Stimulated activated CD8-positive, alpha-beta memory T cell treated with anti-CD3 and anti-CD28 coated beads, Interleukin-15, amount 100 ng/mL, for 48 hours (primary cell): Measurements from ENCODE around the gene NELFB.

Experiments used
- DNase-seq, 2 donors: peaks; one replicate each; pipeline ENCODE4 v3.0.0-alpha.2; 2020; ENCODE audit warnings: low read depth in 2 of 2

The NELFB gene

DNA sequence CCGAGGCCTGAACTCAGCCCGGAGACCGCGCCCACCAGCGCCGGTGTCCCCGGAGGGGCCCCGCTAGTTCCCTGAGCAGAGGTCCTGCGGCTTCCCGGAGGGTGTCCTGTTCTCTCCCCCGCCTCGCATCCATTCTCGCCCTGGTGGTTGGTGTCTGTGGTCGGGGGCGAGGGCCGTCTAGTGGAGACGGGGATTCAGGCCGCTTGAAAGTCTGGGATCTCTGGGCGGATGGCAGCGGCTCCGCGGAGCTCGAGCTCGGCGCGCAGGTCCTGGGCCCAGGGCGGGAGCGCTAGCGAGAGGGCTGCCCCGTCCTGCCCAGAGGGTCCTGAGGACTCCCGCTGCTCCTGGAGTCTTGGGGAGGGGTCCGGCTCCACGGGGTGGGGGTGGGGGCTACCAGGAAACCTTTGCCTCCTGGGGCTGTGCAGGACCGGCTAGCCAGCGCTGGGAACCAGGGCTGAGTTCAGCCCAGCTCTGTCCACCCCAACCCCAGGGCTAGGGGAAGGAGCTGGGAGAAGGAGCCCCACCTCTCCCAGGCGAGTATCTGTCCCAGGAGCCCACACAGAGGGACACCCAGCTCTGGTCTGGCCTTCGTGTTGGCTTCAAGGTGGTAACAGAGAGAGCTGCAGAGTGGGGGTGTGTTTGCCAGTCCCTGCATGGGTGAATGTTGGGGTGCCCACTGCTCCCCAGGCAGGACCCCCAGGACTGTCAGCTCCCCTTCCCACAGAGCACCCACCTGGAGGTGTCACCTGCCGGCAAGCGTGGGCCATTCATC lies 26.4 kb downstream of the NELFB start:
- no peak for DNase-seq

GRCh38 chr9:137286975-137287383 lies 31.9 kb downstream of the NELFB start:
- DNase-seq: no peak

DNA sequence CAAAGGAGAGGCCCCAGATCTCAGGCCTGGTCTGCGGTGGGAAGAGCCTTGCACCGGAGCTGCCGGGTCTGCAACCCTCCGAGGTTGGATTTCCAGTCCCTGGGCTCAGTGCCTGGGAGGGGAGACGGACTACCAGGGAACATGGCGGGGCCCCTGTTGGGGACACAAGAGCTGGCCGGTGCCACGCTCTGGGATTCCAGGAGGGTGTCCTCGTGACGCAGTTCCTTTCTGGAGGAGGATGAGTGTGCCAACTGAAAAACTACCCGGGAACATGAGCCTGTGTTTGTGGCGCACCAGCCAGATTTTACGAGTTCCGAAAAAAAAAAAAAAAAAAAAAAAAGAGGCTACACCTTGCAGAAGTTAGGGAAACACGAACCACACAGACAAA lies 38.0 kb downstream of the NELFB start:
- DNase-seq: no peak

- DNase-seq: no peak
Measured at GRCh38 chr9:137293482-137294090, 38.5 kb downstream of the NELFB start.

DNA sequence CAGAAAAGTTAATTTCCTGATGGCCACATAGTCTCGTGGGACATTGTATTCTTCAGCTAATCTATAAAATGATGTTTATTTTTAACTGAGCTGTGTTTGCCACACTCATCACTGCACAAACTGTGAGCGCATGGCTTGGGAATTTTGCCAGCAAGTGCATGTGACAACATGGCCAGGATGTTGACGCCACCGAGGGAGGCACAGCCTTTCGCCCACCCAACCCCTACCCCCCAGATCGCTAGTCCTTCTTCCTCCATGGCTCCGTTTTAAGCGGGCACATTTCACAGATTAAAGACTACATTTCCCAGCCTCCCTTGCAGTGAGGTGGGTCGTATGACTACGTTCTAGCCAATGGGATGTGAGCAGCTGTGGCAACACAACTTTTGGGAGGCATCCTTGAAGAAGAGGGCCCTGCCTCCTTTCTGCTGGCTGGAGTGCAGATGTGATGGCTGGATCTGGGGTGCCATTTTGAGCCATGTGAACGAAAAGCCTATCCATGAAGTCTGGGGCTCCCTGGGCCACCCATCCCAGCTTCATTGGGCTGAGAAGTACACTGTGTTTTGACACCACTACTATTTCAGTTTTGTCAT lies 39.1 kb downstream of the NELFB start:
- DNase-seq: no peak

- DNase-seq: no peak
Measured at GRCh38 chr9:137294681-137295237, 39.6 kb downstream of the NELFB start.

DNA sequence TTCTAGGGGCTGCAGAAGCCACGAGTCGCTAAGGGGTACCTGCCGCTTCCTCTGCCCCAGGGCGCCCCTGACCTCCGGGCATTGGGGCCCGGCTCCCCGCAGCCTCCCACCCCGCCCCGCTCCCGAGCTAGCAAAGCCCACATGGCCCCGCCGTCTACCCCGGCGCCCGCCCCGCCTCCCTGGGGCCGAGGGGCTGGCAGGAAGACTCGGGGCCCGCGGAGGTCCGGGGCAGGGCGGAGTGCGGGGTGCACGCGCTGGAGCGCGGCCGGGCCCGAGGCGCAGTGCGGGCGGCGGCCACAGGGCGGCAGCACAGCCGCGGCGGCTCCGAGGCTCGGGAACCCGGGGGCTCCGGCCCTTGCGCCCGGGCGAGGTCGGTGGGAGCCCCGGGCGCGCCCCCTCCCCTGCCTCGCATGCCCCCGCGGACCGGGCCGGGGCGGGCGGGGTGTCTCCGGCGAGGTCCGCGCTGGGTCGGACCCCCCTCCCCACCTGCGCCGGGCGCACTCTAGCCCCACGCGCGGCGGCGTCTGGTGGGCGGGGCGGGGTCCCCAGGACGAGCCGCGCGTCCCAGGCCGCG lies 40.2 kb downstream of the NELFB start:
- DNase-seq: peak in 1 of 2 donors; percentile 46

DNA sequence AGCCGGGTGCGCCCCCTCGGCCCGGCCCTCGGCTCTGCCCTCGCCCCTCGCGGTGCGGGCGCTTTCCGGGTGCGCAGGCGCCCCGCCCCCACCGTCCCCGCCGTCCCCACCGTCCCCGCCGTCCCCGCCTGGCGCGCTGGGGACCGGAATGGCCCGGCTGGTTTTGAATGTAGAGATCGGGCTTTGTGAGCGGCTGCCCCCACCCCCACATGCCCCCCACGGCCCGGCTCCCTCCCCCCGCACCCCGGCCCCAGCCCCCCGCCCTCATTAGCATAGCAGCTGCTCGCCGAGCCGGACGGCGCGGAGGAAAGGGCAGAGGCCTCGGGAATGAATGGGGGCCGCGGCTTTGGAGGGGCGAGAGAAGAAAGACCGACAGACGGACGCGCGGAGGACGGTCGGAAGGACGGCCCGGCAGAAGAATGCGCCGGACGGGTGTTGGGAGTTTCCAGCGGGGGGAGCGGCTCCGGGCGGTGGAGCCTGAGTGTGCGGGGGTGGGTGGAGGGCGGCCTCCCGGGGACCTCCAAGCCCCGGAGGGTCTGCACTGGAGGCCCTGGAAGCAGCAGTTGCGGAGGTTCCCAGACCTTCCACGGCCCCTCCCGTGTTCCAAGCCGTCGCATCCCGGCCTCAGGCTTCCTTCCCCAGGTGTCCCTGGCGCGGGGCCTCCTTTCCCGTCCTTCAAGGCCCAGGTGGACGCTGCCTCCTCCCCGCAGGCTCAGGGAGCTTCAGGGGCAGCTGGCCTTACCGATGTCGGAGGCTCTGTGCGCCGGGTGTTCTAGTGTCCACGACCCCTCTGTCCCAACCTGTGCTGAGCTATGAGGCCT lies 40.9 kb downstream of the NELFB start:
- DNase-seq: no peak

DNA sequence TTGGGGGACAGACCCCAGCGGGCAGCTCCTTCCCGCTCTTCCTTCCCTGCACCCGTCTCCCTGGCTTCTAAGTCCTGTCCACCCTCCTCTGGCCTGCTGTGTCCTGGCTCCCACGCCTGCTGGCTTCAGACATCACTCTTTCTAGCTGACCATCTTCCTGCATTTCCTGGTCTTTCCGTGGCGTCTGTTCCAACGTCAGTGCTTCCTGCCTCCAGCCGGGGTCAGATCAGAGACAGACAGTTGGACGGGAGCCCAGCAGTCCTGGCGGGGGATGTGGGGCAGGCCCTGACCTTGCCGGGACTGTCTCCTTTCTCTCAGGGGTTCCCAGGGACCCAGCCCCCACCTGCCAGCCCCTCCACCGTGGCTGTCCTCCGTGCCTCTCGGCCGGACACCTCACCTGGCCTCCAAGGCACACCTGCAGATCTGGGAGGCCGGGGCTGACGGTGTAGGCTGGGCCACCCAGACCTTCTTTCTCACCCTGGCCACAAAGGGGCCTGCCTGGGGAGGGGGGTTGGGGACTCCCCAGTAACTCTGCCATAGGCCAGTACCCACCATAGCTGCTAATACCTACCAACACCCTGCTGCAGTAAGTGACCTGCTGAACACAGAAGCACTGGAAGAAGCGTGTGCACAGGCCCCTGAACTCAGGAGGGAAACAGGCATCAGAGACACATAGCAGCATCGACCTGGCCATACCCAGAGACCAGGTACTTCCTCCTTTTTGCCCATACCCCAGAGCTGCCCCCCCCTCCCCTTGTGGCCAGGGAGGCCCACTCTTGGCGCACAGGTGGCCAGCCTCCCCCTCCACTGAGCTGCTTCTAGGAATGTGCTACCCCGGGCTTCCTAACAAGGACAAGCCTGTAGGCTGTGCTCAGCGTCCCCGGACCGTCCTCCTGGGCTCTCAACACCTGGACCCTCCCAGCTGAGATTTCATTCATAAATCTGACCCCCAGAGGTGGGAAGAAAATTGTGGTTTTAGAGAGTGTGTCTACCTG lies 41.8 kb downstream of the NELFB start:
- DNase-seq: no peak

- no peak for DNase-seq
Measured at GRCh38 chr9:137297966-137298365, 42.8 kb downstream of the NELFB start.

GRCh38 chr9:137298401-137299202 lies 43.5 kb downstream of the NELFB start:
- DNase-seq: no peak

DNA sequence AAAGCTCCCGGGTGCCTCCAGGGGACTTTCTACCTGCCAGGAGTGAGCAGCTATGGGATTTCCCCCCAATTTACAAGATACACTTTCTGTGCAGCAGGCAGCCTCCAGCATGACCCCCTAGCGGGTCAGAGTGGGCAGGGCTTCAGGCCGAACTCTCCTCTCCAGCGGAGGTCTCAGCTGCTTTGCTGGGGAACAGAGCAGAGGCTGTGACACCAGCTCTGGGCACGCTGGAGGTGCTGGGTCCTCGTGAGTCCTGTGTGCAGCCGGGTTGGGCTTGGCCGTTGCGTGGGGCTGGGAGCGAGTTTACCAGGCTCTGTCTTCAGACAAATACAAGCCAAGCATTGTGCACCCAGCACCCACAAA lies 44.1 kb downstream of the NELFB start:
- no peak for DNase-seq

DNA sequence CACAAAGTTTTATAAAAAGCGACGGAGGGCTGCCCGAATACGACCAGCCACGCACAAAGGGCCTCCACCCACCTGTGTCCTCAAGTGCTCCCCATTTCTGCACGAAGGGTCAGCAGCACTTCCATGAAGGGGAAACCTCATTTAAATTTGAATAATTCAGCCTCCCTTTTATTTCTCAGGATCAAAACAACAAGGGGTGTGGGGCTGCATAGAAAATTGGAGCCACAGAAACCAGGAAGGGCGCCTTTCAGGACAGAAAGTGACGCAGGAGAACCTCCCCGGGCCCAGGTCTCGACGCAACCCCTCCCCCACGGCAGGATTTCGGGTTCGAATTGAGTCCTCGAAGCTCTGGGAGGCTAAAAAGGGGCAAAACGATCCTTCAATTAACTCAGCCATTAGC lies 44.8 kb downstream of the NELFB start:
- DNase-seq: no peak

DNA sequence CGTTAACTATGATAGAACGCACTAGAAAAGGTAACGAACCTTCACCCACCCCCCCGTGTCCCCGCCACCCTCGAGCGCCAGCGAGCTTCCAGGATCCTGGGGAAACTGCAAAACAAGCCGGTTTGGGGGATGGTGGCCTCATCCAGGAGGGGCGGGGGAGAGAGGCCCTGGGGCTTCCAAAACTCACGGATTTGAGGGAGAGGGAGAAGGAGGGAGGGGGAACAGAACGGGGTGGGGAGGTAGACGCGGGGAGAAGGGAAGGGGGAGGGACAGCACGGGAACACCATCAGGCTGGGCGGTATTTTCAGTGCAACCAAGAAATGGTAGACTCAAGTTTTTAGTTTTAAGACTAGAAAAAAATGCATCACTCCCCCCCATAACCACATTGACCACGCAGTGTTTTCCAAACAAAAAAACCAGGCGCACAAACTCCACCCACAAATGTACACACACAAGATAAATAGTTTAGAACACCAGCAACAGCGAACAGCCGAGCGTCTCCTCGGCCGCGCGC lies 45.5 kb downstream of the NELFB start:
- no peak for DNase-seq

GRCh38 chr9:137301081-137301947 lies 46.2 kb downstream of the NELFB start:
- no peak for DNase-seq

DNA sequence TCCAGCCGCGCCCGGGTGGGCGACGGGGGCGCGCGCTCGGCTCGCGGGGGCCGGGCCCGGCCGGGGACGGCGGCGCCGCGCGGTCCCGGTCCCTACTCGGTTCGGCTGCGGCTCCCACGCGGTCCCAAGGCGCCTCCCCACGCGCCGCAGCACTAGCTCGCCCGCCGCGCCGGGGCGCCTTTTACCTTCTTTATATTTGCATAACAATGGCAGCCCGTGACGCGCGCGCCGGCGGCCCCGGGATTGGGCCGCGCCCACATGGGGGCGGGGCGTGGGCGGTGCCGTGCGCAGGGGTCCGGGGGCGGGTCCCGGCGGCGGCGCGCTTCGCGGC lies 47.0 kb downstream of the NELFB start, which contains the start of gene NRARP:
Gene NRARP (minus strand): TSS at position 154 of the 331 bp plus-strand sequence. CDS start 343 bp downstream, outside the sequence.
- DNase-seq: peak; percentile 81 to 82

GRCh38 chr9:137302449-137303150 lies 47.5 kb downstream of the NELFB start:
- DNase-seq: no peak
